ENCODE results near the gene RNF224. TPM values are rescaled to one million over a fixed set of nuclear protein-coding genes. Genes with fewer than 3 reads are reported as not detected.

RNF224 gene
- total and polyA plus RNA-seq, 2 of the 13 experiments (the other 11 are each of a cell fraction or from before 2014, with no cell fraction given), result 0.09 TPM; not detected in 1

GRCh38 chr9:137200311-137201204 is 26.7 kb upstream of the RNF224 start, which contains the start of gene TPRN (continued):
- TF ChIP-seq ZNF142 (CRISPR knock-in tag; IDR thresholded peaks at IDR 0.05) (peak; percentile 50; the same call in 1 of the 2 replicates), ZNF780A (CRISPR knock-in tag; IDR thresholded peaks at IDR 0.05) (no peak), SCMH1 (CRISPR knock-in tag; IDR thresholded peaks at IDR 0.05; ENCODE audit: borderline replicate concordance) (no peak), ZZZ3 (CRISPR knock-in tag; IDR thresholded peaks at IDR 0.05; ENCODE audit: borderline replicate concordance) (no peak), SP4 (CRISPR knock-in tag; IDR thresholded peaks at IDR 0.05) (peak; percentile 94), FLYWCH1 (CRISPR knock-in tag; IDR thresholded peaks at IDR 0.05) (no peak), HOMEZ (CRISPR knock-in tag; IDR thresholded peaks at IDR 0.05; ENCODE audit: low read depth) (peak; percentile 27; the same call in 1 of the 2 replicates), ZNF263 (CRISPR knock-in tag; IDR thresholded peaks at IDR 0.05) (0 out of 2 replicates have a peak, but pooled peaks have one; percentile 27), MXD1 (CRISPR knock-in tag; IDR thresholded peaks at IDR 0.05) (peak; percentile 37; the same call in 1 of the 2 replicates), GLMP (CRISPR knock-in tag; IDR thresholded peaks at IDR 0.05; ENCODE audit: borderline replicate concordance) (no peak), ZNF790 (CRISPR knock-in tag; IDR thresholded peaks at IDR 0.05; ENCODE audit: borderline replicate concordance) (peak; percentile 87; the same call in 1 of the 2 replicates), RFX1 (IDR thresholded peaks at IDR 0.05) (no peak), MAF1 (CRISPR knock-in tag; IDR thresholded peaks at IDR 0.05; ENCODE audit: borderline replicate concordance) (peak; percentile 51; the same call in 1 of the 2 replicates), ZNF180 (CRISPR knock-in tag; IDR thresholded peaks at IDR 0.05; ENCODE audit: borderline replicate concordance, low read depth) (no peak), HMG20A (CRISPR knock-in tag; IDR thresholded peaks at IDR 0.05; ENCODE audit: borderline replicate concordance) (no peak), SYNCRIP (IDR thresholded peaks at IDR 0.05; ENCODE audit: insufficient read depth, low read depth, low read length) (no peak), KMT2A (CRISPR knock-in tag; IDR thresholded peaks at IDR 0.05) (peak; percentile 92), LCORL (IDR thresholded peaks at IDR 0.05) (no peak), LCORL (CRISPR knock-in tag; IDR thresholded peaks at IDR 0.05) (peak; percentile 90), ZMAT5 (CRISPR knock-in tag; IDR thresholded peaks at IDR 0.05; ENCODE audit: borderline replicate concordance, low read depth) (no peak)
